Vagina (tissue), 2 donors: ENCODE data around the gene JPH4.

Experiments
- POLR2A ChIP-seq, 2 donors: fragments of 450-650 bp; IDR thresholded peaks; one replicate each; pipeline ENCODE4 v1.6.1; 2017; ENCODE audit warnings: antibody characterized with exemption in 2 of 2, mild to moderate bottlenecking in 2 of 2, moderate library complexity in 2 of 2
- TF ChIP-seq, protein P1 (sequence below), 3 experiments: fragments of 450-650 bp in 2 of 3; fragments of 200-600 bp in 1 of 3; sonication (generic) in 1 of 3; IDR thresholded peaks; one replicate each; pipeline ENCODE4 v1.5.1; 2017 to 2019; ENCODE audit warnings: antibody characterized with exemption in 3 of 3, mild to moderate bottlenecking in 2 of 3, moderate library complexity in 2 of 3

DNA sequence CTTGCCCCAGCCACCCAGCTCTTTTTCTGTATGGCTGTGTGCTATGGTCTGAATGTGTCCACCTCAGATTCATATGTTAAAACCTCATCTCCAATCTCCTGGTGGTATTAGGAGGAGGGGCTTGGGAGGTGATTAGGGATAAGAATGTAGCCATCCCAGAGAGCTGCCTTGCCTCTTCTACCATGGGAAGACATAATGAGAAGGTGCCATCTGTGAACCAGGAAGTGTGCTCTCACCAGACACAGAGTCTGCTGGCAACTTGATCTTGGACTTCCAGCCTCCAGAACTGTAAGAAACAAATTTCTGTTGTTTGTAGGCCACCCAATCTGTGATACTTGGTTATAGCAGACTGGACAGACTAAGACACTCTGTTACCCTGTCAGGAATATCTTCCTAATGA lies 22.8 kb upstream of the JPH4 start:
- TF ChIP-seq, protein P1, sequence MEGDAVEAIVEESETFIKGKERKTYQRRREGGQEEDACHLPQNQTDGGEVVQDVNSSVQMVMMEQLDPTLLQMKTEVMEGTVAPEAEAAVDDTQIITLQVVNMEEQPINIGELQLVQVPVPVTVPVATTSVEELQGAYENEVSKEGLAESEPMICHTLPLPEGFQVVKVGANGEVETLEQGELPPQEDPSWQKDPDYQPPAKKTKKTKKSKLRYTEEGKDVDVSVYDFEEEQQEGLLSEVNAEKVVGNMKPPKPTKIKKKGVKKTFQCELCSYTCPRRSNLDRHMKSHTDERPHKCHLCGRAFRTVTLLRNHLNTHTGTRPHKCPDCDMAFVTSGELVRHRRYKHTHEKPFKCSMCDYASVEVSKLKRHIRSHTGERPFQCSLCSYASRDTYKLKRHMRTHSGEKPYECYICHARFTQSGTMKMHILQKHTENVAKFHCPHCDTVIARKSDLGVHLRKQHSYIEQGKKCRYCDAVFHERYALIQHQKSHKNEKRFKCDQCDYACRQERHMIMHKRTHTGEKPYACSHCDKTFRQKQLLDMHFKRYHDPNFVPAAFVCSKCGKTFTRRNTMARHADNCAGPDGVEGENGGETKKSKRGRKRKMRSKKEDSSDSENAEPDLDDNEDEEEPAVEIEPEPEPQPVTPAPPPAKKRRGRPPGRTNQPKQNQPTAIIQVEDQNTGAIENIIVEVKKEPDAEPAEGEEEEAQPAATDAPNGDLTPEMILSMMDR (IDR thresholded peaks at IDR 0.05): no peak
- TF ChIP-seq POLR2A (IDR thresholded peaks at IDR 0.05): no peak
